Measurements from ENCODE around the gene ETV3. TPM values are rescaled to one million over a fixed set of nuclear protein-coding genes. Genes with fewer than 3 reads are reported as not detected.
A peak's percentile ranks its signal among the peaks of the same experiment; 100 is the strongest.

Gene ETV3
- total and polyA plus RNA-seq, 2 experiments from 2014 or later = 5.6 to 21.0 TPM

DNA sequence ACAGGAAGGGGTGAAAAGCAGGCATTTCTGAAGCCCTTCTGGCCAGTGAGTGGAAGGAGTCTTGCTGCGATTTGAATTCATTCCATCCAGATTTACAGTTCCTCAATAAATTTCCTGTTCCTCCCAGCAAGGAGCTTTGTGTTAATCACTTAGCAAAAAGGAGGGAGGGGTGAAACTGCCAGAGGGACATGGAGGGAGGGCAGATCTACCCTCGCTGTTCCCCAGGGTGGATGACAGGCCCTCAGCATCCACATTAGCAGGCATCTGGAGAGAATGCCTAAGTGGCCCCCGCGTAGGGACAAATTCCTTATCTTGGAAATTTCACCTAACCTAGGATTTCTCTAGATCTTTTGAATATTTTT lies 1.2 kb downstream of the ETV3 start:
- H3K9me3 ChIP-seq (ENCODE audit: low read depth) = no peaks in the 10 kb centered on the region
- TF ChIP-seq, protein P1, sequence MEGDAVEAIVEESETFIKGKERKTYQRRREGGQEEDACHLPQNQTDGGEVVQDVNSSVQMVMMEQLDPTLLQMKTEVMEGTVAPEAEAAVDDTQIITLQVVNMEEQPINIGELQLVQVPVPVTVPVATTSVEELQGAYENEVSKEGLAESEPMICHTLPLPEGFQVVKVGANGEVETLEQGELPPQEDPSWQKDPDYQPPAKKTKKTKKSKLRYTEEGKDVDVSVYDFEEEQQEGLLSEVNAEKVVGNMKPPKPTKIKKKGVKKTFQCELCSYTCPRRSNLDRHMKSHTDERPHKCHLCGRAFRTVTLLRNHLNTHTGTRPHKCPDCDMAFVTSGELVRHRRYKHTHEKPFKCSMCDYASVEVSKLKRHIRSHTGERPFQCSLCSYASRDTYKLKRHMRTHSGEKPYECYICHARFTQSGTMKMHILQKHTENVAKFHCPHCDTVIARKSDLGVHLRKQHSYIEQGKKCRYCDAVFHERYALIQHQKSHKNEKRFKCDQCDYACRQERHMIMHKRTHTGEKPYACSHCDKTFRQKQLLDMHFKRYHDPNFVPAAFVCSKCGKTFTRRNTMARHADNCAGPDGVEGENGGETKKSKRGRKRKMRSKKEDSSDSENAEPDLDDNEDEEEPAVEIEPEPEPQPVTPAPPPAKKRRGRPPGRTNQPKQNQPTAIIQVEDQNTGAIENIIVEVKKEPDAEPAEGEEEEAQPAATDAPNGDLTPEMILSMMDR (IDR thresholded peaks at IDR 0.05; ENCODE audit: low read depth, low read length) = no peak

DNA sequence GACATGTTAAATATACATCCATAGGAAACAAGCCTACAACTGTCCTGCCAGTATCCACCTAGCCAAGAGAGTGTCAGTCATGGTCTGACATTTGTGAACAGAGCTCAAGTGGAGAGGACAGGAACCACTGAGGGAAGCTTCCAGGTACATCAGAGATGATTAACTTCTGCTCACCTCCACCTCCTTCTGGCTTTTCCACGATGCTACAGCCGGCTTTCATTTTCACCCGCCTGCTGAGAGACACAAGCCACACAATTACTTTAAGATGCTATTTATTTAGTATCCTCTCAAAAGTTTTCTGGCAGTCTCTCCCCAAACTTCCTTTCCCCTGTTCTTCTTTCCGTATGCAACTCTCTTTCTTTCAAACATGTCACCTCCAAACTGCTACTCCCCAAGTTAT lies 2.1 kb downstream of the ETV3 start:
- Histone ChIP-seq H3K27ac (peak overlapping the region; percentile 96), H3K4me3 (no peak overlapping the region), H3K9me3 (ENCODE audit: low read depth) (no peaks in the 10 kb centered on the region), H3K27me3 (no peaks in the 10 kb centered on the region), H3K4me1 (ENCODE audit: low read depth) (peaks cover 24% of the 10 kb centered on the region), H3K36me3 (peaks cover 44% of the 10 kb centered on the region)
- TF ChIP-seq, protein P1 (IDR thresholded peaks at IDR 0.05; ENCODE audit: low read depth, low read length) = no peak
- no peak for DNase-seq (ENCODE audit: low read depth in 1 of 2, low spot score in 1 of 2)

More for the DNA sequence above, 1.2 kb downstream of the ETV3 start:
- H3K27ac ChIP-seq = peak overlapping the region; percentile 96
- peak overlapping the region; percentile 94 for H3K4me3 ChIP-seq
- peak; percentile 36 to 46 for DNase-seq (ENCODE audit: low read depth in 1 of 2, low spot score in 1 of 2)
- H3K27me3 ChIP-seq = no peaks in the 10 kb centered on the region
- H3K36me3 ChIP-seq = peaks cover 35% of the 10 kb centered on the region
- peaks cover 20% of the 10 kb centered on the region for H3K4me1 ChIP-seq (ENCODE audit: low read depth)

DNA sequence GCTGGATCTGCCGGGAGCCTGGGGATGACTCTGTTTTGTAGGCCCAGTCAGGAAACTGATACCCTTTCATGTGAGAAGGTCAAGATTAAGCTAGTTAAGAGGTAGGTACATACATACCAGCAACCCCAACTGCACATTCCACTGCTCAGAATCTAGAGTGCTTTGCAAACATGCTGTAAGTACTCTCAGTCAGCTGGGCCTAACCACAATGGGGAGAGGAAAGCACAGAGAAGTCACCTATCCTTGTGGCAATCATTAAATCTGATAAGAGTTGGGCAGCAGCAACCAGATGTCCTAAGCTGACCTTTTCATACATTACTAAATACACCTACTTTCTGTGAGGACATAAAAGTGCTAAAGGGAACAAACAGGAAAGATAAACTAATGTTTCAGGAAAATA lies 2.5 kb downstream of the ETV3 start:
- Histone ChIP-seq H3K36me3 (peaks cover 47% of the 10 kb centered on the region), H3K27me3 (no peaks in the 10 kb centered on the region), H3K4me3 (no peak overlapping the region), H3K4me1 (ENCODE audit: low read depth) (peaks cover 27% of the 10 kb centered on the region), H3K9me3 (ENCODE audit: low read depth) (no peaks in the 10 kb centered on the region), H3K27ac (peak overlapping the region; percentile 96)
- TF ChIP-seq, protein P1 (IDR thresholded peaks at IDR 0.05; ENCODE audit: low read depth, low read length) = no peak
- DNase-seq (ENCODE audit: low read depth in 1 of 2, low spot score in 1 of 2) = peak; percentile 10 to 42

DNA sequence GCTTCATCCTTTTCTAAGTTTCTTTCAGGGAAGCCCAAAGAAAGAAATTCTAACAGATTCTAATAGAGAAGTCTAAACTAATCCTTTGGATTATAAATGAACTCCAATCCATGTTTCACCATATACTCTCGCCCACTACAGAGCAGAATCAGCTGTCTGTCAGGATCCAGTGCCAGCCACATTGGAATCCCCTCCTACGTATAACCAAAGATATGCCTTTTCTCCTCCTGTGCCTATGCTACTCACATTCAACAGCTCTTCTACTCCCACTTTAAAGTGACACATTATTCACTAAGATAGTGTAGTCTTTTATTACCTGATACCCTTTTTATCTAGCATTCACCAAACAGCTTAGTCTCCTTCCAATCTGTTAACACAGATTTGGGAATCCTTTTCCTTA lies 3.1 kb downstream of the ETV3 start:
- no peak for DNase-seq (ENCODE audit: low read depth in 1 of 2, low spot score in 1 of 2)

GRCh38 chr1:157134442-157134841 lies 3.8 kb downstream of the ETV3 start:
- TF ChIP-seq, protein P1 (IDR thresholded peaks at IDR 0.05; ENCODE audit: low read depth, low read length) = no peak
- Histone ChIP-seq H3K36me3 (peaks cover 59% of the 10 kb centered on the region), H3K27ac (peak overlapping the region; percentile 96), H3K9me3 (ENCODE audit: low read depth) (no peaks in the 10 kb centered on the region), H3K27me3 (no peaks in the 10 kb centered on the region), H3K4me1 (ENCODE audit: low read depth) (peaks cover 27% of the 10 kb centered on the region), H3K4me3 (no peak overlapping the region)
- DNase-seq (ENCODE audit: low read depth in 1 of 2, low spot score in 1 of 2) = no peak

More for the DNA sequence above, 3.1 kb downstream of the ETV3 start:
- peaks cover 27% of the 10 kb centered on the region for H3K4me1 ChIP-seq (ENCODE audit: low read depth)
- no peaks in the 10 kb centered on the region for H3K27me3 ChIP-seq
- H3K4me3 ChIP-seq = no peak overlapping the region
- TF ChIP-seq, protein P1 (IDR thresholded peaks at IDR 0.05; ENCODE audit: low read depth, low read length) = no peak
- H3K27ac ChIP-seq = peak overlapping the region; percentile 96
- no peaks in the 10 kb centered on the region for H3K9me3 ChIP-seq (ENCODE audit: low read depth)
- H3K36me3 ChIP-seq = peaks cover 53% of the 10 kb centered on the region

GRCh38 chr1:157133426-157133825 lies 4.8 kb downstream of the ETV3 start:
- Histone ChIP-seq H3K4me3 (no peak overlapping the region), H3K27ac (no peak overlapping the region), H3K9me3 (ENCODE audit: low read depth) (no peaks in the 10 kb centered on the region), H3K27me3 (no peaks in the 10 kb centered on the region), H3K4me1 (ENCODE audit: low read depth) (peaks cover 27% of the 10 kb centered on the region), H3K36me3 (peaks cover 65% of the 10 kb centered on the region)
- TF ChIP-seq, protein P1 (IDR thresholded peaks at IDR 0.05; ENCODE audit: low read depth, low read length) = no peak
- DNase-seq (ENCODE audit: low read depth in 1 of 2, low spot score in 1 of 2) = no peak

Data from cardiac muscle cell (in vitro differentiated cells and primary cell).